MCF 10A (cell line): ENCODE results near the gene STAG1. TPM values are rescaled to one million over a fixed set of nuclear protein-coding genes. Genes with fewer than 3 reads are reported as not detected.

Experiments used
- BruUV-seq: library from RNA; stranded (reverse); fragments of 400-500 nt; replicated peaks from 2 replicates; lab custom pipeline; 2021; lab: Mats Ljungman, UMichigan
- CTCF ChIA-PET: fragments of 300-600 bp; sonication (Branson Sonifier 250); formaldehyde crosslinking; extraction: SDS; loops from one replicate; lab custom pipeline; 2021; ENCODE audit warnings: antibody characterized with exemption, inconsistent platforms; lab: Yijun Ruan, JAX
- POLR2A ChIA-PET: fragments of 300-600, 350-650 bp; sonication (Branson Sonifier 250); formaldehyde crosslinking; extraction: SDS; loops from one replicate; lab custom pipeline; 2020; ENCODE audit warnings: antibody characterized with exemption, inconsistent platforms; lab: Yijun Ruan, JAX
- DNase-seq: peaks from one replicate; pipeline ENCODE4 v3.0.0-alpha.2; 2018; ENCODE audit not compliant: unreplicated experiment
- H3K27ac Mint-ChIP-seq: one replicate; pipeline ENCODE4 v1.8.0; 2022; ENCODE audit warnings: mild to moderate bottlenecking, low read depth, mixed read lengths; ENCODE audit not compliant: unreplicated experiment
- H3K27me3 Mint-ChIP-seq: one replicate; pipeline ENCODE4 v1.8.0; 2022; ENCODE audit warnings: mixed read lengths; ENCODE audit not compliant: insufficient read depth, unreplicated experiment
- H3K36me3 Mint-ChIP-seq: one replicate; pipeline ENCODE4 v1.8.0; 2022; ENCODE audit warnings: mild to moderate bottlenecking, moderate library complexity, mixed read lengths; ENCODE audit not compliant: insufficient read depth, unreplicated experiment
- H3K4me1 Mint-ChIP-seq: one replicate; pipeline ENCODE4 v1.8.0; 2022; ENCODE audit warnings: mixed read lengths; ENCODE audit not compliant: insufficient read depth, unreplicated experiment
- H3K4me3 Mint-ChIP-seq: one replicate; pipeline ENCODE4 v1.8.0; 2022; ENCODE audit warnings: mild to moderate bottlenecking, moderate library complexity, mixed read lengths; ENCODE audit not compliant: unreplicated experiment
- H3K9me3 Mint-ChIP-seq: one replicate; pipeline ENCODE4 v1.8.0; 2022; ENCODE audit warnings: mixed read lengths; ENCODE audit not compliant: unreplicated experiment
- intact Hi-C: fragments of 100-400 bp; cut with micrococcal nuclease; formaldehyde crosslinking; loops from 2 replicates; pipeline ENCODE4 v1.14.1; 2022
- total RNA-seq: library from RNA; stranded (reverse); gene quantifications from 2 replicates; pipeline ENCODE4 v1.2.3, GENCODE V29; 2022
- TF ChIP-seq, protein P1 (sequence below): fragments of 200-600 bp; IDR thresholded peaks from one replicate; pipeline ENCODE4 v1.8.0; 2022; ENCODE audit warnings: antibody characterized with exemption, mild to moderate bottlenecking; ENCODE audit not compliant: unreplicated experiment

STAG1 gene
- total RNA-seq, 1 experiment from 2014 or later = 34.3 TPM

DNA sequence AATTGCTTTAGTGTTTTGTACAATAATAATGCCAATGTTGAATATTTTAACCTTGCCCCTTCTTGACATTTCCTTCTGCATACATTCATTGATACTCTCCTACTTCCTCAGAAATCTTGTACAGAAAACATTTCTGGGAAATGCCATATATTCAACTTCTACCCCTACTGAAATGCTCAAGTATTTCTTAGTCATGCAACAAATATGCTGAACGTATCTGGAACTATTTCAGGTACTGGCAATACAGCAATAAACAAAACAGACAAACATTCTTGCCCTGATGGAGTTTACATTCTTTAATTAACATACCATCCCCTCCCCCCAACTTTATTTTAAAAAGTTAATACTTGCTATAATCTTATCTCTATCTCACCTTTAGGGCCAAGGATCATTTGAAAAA is 147.2 kb downstream of the STAG1 start:
- ChIA-PET CTCF (interaction anchor here (0.9 kb wide), 1 partner anchor 10 kb away, joined by 3 read pairs; no protein-coding TSS in a partner anchor), POLR2A (no interaction called here)
- H3K4me3 Mint-ChIP-seq = no peak overlapping the region
- no peaks in the 10 kb centered on the region for H3K9me3 Mint-ChIP-seq
- intact Hi-C loops = no loop called here
- TF ChIP-seq, protein P1, sequence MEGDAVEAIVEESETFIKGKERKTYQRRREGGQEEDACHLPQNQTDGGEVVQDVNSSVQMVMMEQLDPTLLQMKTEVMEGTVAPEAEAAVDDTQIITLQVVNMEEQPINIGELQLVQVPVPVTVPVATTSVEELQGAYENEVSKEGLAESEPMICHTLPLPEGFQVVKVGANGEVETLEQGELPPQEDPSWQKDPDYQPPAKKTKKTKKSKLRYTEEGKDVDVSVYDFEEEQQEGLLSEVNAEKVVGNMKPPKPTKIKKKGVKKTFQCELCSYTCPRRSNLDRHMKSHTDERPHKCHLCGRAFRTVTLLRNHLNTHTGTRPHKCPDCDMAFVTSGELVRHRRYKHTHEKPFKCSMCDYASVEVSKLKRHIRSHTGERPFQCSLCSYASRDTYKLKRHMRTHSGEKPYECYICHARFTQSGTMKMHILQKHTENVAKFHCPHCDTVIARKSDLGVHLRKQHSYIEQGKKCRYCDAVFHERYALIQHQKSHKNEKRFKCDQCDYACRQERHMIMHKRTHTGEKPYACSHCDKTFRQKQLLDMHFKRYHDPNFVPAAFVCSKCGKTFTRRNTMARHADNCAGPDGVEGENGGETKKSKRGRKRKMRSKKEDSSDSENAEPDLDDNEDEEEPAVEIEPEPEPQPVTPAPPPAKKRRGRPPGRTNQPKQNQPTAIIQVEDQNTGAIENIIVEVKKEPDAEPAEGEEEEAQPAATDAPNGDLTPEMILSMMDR = no peak
- H3K4me1 Mint-ChIP-seq = peaks cover 11% of the 10 kb centered on the region
- no TSS peak for BruUV-seq
- DNase-seq = no peak
- no peaks in the 10 kb centered on the region for H3K27me3 Mint-ChIP-seq
- H3K36me3 Mint-ChIP-seq = peaks cover 14% of the 10 kb centered on the region
- H3K27ac Mint-ChIP-seq = no peak overlapping the region

DNA sequence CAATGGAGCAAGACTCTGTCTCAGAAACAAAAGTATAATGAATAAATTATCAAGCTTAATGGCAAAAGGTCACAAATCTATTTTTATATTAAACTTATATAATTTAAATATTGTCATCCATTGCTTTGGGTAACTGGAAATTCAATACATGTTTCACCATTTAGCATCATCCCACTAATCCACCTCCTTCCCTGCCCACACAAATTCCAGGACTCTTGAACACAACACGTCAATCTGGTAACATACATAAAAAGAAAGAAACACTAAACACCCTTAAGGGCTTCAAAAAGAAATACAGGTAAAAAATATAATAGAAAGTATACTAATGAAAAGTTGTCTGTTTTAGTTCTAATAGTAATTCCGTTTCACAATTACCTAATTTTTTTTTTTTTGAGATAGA is 149.4 kb downstream of the STAG1 start:
- Mint-ChIP-seq H3K9me3 (no peaks in the 10 kb centered on the region), H3K36me3 (peaks cover 14% of the 10 kb centered on the region), H3K27ac (no peak overlapping the region), H3K4me3 (no peak overlapping the region), H3K27me3 (no peaks in the 10 kb centered on the region), H3K4me1 (peaks cover 11% of the 10 kb centered on the region)
- no peak for DNase-seq
- BruUV-seq = no TSS peak
- intact Hi-C loops = no loop called here
- TF ChIP-seq, protein P1 = no peak
- ChIA-PET POLR2A (no interaction called here), CTCF (interaction anchor here (0.6 to 1.2 kb wide), 3 partner anchors 211 to 527 kb away, joined by 3 to 4 read pairs (median 3); no protein-coding TSS in a partner anchor)

DNA sequence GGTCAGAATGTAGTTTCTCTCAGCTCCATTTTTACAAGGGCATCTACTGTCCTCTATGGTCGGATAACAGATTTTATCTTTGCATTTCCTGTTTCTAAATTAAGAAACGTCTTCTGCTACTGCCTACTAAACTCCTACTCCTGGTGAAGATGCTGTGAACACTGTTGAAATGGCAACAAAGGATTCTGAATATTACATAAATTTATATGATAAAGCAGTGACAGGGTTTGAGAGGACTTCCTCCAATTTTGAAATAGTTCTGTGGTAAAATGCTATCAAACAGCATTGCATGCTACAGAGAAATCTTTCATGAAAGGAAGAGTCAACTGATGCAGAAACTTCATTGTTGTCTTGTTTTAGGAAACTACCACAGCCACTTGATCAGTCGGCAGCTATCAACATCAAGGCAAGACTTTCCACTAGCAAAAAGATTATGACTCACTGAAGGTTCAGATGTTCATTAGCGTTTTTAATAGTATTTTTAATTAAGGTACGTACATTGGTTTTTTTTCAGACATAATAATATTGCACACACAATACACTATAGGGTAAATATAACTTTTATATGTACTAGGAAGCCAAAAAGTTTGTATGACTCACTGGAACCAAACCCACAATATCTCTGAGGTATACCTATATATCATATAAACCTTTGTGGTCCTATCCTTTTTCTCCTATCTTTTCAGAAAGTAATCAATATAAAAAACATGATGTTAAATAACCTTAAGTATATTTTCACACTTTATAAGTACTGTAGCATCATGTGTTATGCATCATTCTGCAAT is 156.1 kb downstream of the STAG1 start:
- BruUV-seq = no TSS peak
- Mint-ChIP-seq H3K4me1 (peaks cover 6% of the 10 kb centered on the region), H3K9me3 (no peaks in the 10 kb centered on the region), H3K27me3 (no peaks in the 10 kb centered on the region), H3K27ac (no peak overlapping the region), H3K36me3 (no peaks in the 10 kb centered on the region), H3K4me3 (no peak overlapping the region)
- ChIA-PET CTCF (interaction anchor here (0.7 to 1.1 kb wide), 2 partner anchors 52 to 205 kb away, joined by 3 read pairs; no protein-coding TSS in a partner anchor), POLR2A (no interaction called here)
- intact Hi-C loops = no loop called here
- TF ChIP-seq, protein P1 = no peak
- DNase-seq = no peak

DNA sequence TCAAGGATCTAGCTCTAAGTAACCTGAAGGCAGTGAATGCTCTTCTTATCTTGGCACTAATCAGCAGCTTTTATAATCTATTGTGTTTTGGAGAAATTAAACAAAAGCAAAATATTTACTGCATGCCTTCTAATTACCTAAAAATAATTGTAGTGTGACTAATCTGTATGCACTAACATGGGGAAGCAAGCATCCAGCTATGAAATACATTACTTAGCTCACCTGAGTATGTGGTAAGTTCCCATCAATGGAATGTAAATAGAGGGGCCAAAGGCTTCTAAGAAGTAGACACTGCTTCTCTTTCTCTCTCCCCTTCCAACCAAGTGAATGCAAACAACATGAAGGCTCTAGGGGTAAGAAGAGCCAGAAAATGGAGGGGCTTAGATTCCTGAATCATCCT is 165.6 kb downstream of the STAG1 start:
- no peaks in the 10 kb centered on the region for H3K4me1 Mint-ChIP-seq
- H3K36me3 Mint-ChIP-seq = peaks cover 17% of the 10 kb centered on the region
- TF ChIP-seq, protein P1 = no peak
- no peak overlapping the region for H3K4me3 Mint-ChIP-seq
- no peaks in the 10 kb centered on the region for H3K27me3 Mint-ChIP-seq
- H3K9me3 Mint-ChIP-seq = no peaks in the 10 kb centered on the region
- no peak overlapping the region for H3K27ac Mint-ChIP-seq
- POLR2A ChIA-PET = interaction anchor here (0.7 to 1.0 kb wide), 2 partner anchors 43 to 119 kb away, joined by 3 to 4 read pairs; no protein-coding TSS in a partner anchor
- DNase-seq = no peak
- intact Hi-C loops = no loop called here
- CTCF ChIA-PET = interaction anchor here (0.7 to 1.5 kb wide), 4 partner anchors 8 to 166 kb away, joined by 3 to 5 read pairs (median 3); partner anchors contain the start of gene STAG1
- BruUV-seq = no TSS peak
